SK-N-MC (cell line): ENCODE measurements around the gene KCNT1.

Experiments
- DNase-seq: peaks from one replicate; pipeline ENCODE4 v3.0.0-alpha.2; 2011; ENCODE audit warnings: low read depth, low spot score
- H3K27ac ChIP-seq: fragments of 200-600 bp; sonication (generic); 2 replicates; pipeline ENCODE4 v1.5.1; 2016; ENCODE audit warnings: mixed run types
- H3K36me3 ChIP-seq: fragments of 200-600 bp; sonication (generic); 2 replicates; pipeline ENCODE4 v1.6.1; 2017; ENCODE audit warnings: antibody characterized with exemption, low read length, mixed read lengths; ENCODE audit not compliant: insufficient read depth
- H3K4me3 ChIP-seq: fragments of 200-600 bp; sonication (generic); 2 replicates; pipeline ENCODE4 v1.5.1; 2016
- H3K9ac ChIP-seq: fragments of 200-600 bp; sonication (generic); 2 replicates; pipeline ENCODE4 v1.8.0; 2017; ENCODE audit warnings: mixed run types, mixed read lengths; ENCODE audit not compliant: insufficient read length
- H3K9me3 ChIP-seq: fragments of 200-600 bp; sonication (generic); 2 replicates; pipeline ENCODE4 v1.6.1; 2017; ENCODE audit warnings: low read depth, mild to moderate bottlenecking, antibody characterized with exemption, low read length, moderate library complexity, mixed read lengths
- EZH2 ChIP-seq: fragments of 200-600 bp; sonication (generic); IDR thresholded peaks from one replicate; pipeline ENCODE4 v1.6.1; 2017; ENCODE audit warnings: antibody characterized with exemption
- FOXP2 ChIP-seq: optimal IDR thresholded peaks from 2 replicates; pipeline ENCODE3; 2011; ENCODE audit warnings: mild to moderate bottlenecking, moderate library complexity; ENCODE audit not compliant: insufficient read depth; ENCODE audit errors: extremely low read length, control extremely low read depth
- POLR2AphosphoS5 ChIP-seq: IDR thresholded peaks from 2 replicates; pipeline ENCODE4 v1.6.1; 2012; ENCODE audit warnings: mild to moderate bottlenecking, low read depth, low read length, borderline replicate concordance

The KCNT1 gene

DNA sequence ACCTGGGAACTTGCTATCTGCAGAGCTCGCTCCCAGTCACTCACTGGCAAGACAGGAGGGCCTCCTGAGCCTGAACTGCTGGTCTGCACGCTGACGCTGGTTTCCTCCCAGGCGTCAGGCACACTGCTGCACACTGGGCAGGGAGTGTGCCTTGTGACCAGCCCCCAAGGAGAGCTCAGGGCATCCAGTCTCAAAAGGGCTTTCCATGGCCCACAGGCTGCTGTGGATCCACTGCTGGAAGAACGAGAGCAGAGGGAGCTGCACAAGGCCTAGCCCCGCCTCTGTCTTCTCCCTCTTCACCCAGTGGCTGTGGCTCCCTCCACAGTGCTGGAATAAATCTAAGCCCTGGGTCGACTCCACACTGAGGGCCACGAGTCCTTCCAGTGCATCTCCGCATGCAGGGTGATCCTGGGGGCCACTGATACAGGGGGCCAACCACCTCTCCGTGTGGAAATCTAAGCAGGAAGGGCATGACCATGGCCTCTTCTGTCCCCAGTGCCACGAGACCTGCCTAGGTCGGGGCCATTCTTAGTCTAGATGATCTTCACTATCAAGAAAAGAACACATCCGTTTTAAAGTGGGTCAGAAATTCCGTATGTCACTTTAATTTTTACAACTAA is 111.8 kb downstream of the KCNT1 start:
- Histone ChIP-seq H3K4me3 (no peak overlapping the region), H3K9ac (no peak overlapping the region), H3K27ac (no peak overlapping the region), H3K9me3 (no peaks in the 10 kb centered on the region), H3K36me3 (peaks cover 58% of the 10 kb centered on the region)
- DNase-seq = no peak
- no peak for TF ChIP-seq FOXP2
- TF ChIP-seq EZH2 = no peak
- no peak for TF ChIP-seq POLR2AphosphoS5

DNA sequence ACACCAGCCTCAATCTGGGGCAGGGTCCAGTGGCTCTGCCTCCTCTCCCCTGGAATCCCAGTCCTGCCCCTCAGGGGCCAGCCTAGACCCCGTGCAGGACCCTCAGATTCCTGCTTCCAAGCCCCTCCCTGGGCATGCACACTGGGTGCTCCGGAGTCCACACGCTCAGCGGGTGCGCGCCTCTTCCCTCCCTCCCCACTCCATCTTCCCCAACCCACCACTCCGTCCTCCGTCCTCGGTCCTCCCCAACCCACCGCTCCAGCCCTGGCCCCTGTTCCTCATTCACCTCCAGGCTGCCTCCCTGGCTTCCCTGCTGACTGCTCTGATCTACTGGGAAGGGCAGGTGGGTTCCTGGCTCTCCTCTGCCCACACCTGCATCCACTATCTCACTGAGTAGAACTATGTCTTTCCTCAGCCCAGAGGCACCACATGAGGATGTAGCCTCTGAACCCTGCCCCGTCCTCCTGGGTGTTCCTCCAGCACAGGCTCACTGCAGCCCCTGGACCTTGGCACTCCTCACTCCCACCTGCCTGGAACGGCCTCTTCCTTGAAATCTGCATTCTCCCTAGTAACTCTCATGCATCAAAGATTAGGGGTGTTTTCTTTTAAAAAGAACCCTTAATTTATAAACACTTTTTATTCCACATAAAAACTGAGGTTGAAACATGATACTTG is 112.6 kb downstream of the KCNT1 start:
- TF ChIP-seq POLR2AphosphoS5 (no peak), EZH2 (no peak), FOXP2 (no peak)
- Histone ChIP-seq H3K36me3 (peaks cover 60% of the 10 kb centered on the region), H3K27ac (no peak overlapping the region), H3K9ac (no peak overlapping the region), H3K9me3 (no peaks in the 10 kb centered on the region), H3K4me3 (no peak overlapping the region)
- DNase-seq = no peak

DNA sequence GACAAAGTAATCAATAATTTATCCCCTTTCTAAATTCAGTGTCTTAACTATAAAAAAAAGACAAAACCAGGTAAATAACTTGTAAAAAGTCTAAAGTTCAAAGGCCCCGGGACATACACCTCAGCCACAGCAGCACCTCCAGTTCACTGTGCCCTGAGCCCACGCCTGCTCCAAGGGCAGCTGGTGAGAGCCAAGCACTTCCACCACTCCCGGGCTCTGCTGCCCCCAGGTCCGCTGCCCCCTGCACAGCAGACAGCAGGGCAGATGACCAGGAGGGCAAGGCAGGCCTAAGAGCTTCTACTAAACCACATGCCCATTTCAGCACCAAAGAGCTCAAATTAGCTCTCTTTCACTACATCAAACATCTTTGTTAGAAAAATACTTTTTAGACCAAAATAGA is 113.4 kb downstream of the KCNT1 start:
- Histone ChIP-seq H3K27ac (no peak overlapping the region), H3K9me3 (no peaks in the 10 kb centered on the region), H3K36me3 (peaks cover 66% of the 10 kb centered on the region), H3K4me3 (no peak overlapping the region), H3K9ac (no peak overlapping the region)
- TF ChIP-seq POLR2AphosphoS5 (no peak), FOXP2 (no peak), EZH2 (no peak)
- no peak for DNase-seq

DNA sequence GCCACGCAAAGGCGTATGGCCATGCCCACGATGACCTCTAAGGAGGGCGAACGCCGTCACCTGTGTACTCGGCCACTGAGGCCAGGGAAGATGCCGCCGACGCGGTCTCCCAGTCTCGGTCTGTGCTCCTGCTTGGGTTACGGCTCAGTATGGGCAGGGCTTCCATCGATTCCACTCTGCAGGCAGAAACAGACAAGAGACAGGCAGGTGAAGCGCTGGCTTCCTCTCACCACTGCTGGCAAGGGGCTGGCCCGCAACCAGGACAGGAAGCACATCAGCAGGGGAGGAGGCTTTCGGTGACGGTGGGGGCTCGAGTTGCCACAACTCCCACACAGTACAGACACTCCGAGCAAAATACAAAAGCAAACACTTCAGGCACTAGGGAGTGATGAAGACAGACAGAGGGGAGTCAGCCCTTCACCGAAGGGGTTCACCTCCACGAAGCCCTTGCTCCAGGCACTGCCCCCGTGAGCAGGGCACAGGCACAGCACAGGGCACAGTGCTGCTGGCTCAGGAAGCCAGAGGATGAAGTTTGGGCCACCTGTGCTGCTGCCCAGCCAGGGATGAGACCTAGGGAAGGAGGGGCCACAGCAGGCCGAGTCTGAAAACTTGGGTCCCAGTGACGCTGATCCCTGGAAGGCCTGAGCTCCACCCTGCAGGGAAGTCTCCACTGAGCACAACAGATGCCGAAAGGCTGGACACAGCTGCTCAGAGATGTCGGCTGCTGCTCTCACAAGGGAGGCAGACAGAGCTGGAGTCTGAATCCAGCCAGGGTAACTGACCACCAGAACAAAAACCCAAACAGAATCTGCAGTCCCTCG is 114.1 kb downstream of the KCNT1 start:
- Histone ChIP-seq H3K36me3 (peaks cover 71% of the 10 kb centered on the region), H3K9ac (no peak overlapping the region), H3K4me3 (no peak overlapping the region), H3K9me3 (no peaks in the 10 kb centered on the region), H3K27ac (no peak overlapping the region)
- TF ChIP-seq POLR2AphosphoS5 = no peak
- no peak for TF ChIP-seq FOXP2
- no peak for TF ChIP-seq EZH2
- DNase-seq = no peak

DNA sequence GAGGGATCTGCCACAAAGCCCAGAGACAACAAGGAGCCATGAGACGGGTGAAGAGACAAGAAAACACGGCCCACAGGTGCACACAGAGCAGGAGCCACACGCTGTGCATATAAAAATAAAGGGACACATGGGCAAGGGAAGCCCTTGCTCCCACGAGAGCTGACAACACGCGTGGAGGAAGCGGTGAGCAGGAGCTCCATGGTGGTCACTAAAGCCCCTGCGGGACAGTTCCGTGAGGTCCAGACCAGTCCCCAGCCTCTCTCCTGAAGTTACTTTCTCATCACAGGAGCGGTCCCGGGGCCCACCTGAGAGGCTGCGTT is 114.6 kb downstream of the KCNT1 start:
- H3K9ac ChIP-seq = no peak overlapping the region
- no peak overlapping the region for H3K4me3 ChIP-seq
- no peak for DNase-seq
- H3K36me3 ChIP-seq = peaks cover 70% of the 10 kb centered on the region
- no peak for TF ChIP-seq EZH2
- no peak for TF ChIP-seq FOXP2
- no peak for TF ChIP-seq POLR2AphosphoS5
- H3K9me3 ChIP-seq = no peaks in the 10 kb centered on the region
- H3K27ac ChIP-seq = no peak overlapping the region

DNA sequence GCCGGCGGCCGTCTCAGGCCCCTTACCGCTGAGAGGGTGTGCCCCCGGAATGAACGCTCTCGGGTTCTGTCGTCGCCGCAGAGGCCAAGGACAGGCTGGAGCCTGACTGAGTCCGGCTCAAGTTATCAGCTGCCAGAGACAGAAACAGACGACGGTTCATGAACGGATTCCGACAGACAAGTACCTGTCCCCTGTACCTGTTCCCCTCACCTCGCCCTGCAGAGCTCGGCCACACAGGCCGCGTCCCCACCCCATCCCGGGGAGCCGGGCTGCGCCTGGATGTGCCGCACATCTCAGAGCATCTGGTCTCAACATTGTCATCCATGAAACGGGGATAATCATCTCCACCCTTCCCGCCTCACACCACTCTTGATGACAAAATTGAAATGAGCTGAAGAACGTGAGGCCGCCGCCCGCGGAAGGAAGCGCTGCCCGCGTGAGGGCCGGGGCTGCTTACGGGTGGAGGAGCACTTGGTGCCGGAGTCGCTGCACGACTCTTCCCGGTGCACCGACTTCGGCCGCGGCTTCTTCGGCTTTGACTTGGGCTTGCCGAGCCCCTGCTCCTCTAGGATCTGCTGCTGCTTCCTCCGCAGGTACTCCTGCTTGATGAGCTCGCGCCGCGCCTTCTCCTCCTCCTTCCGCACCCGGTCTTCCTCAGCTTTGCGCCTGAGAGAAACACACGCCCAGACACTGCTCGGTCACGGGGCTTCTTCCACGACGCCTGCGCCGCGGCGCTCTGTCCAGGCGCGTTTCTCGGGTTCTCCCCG is 116.1 kb downstream of the KCNT1 start:
- no peak for TF ChIP-seq FOXP2
- no peak for TF ChIP-seq EZH2
- TF ChIP-seq POLR2AphosphoS5 = no peak
- Histone ChIP-seq H3K36me3 (peaks cover 77% of the 10 kb centered on the region), H3K9me3 (no peaks in the 10 kb centered on the region), H3K4me3 (no peak overlapping the region), H3K27ac (no peak overlapping the region), H3K9ac (no peak overlapping the region)
- no peak for DNase-seq

DNA sequence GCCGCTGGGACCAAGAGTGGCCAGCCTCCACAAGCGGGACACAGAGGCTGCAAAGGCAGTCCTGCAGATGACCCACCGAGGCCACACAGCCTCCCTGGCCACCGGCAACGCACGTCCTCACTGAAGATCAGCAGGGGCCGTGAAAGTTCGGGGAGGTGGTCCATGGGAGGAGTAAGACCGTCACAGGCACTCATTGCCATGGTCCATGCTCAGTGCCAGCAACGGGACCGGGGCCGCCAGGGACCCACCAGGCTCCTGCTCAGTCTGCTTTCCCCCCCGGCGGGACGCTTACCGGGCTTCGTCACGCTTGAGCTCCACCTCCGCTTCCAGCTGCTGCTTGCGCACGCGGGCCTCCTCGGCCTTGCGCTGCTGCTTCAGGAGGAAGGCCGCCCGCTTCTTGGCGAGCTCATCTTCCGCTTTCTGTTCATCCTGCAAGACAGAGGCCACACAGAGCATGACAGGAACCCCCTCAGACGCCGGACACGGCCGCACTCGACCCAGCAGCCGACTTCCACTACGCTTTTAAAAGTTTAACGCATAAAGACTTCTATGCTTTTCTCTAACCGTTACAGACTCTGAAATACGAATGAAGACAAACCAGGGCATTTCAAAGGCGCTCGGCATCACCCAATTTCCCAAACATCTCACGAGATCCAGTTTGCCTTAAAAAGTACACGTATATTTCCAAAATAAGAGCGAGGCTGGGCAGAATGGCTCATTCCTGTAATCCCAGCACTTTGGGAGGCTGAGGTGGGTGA is 116.9 kb downstream of the KCNT1 start:
- Histone ChIP-seq H3K36me3 (peaks cover 78% of the 10 kb centered on the region), H3K4me3 (no peak overlapping the region), H3K27ac (no peak overlapping the region), H3K9ac (no peak overlapping the region), H3K9me3 (no peaks in the 10 kb centered on the region)
- TF ChIP-seq POLR2AphosphoS5 (no peak), EZH2 (no peak), FOXP2 (no peak)
- no peak for DNase-seq
